ENCODE results near the gene DMRT2.

- no peak for TF ChIP-seq POLR2A (IDR thresholded peaks at IDR 0.05; ENCODE audit: extremely low read depth, insufficient read length)
- no peak for TF ChIP-seq CTCF (IDR thresholded peaks at IDR 0.05; ENCODE audit: low read depth, low read length)
- no peak for TF ChIP-seq MAX (IDR thresholded peaks at IDR 0.05; ENCODE audit: low read depth, low read length)
- no peak for TF ChIP-seq MYC (IDR thresholded peaks at IDR 0.05; ENCODE audit: low read depth, low read length)
Measured at GRCh38 chr9:1053282-1053621, 3.1 kb downstream of the DMRT2 start.

Measured in NB4 (cell line).